Measurements from ENCODE around the gene SFSWAP. TPM values are rescaled to one million over a fixed set of nuclear protein-coding genes. Genes with fewer than 3 reads are reported as not detected.

Gene SFSWAP
- total and polyA plus RNA-seq, 2 experiments from 2014 or later = 21.4 to 25.1 TPM

GRCh38 chr12:131671276-131671675 lies 39.6 kb upstream of the SFSWAP start:
- H3K27me3 ChIP-seq = peaks cover 15% of the 10 kb centered on the region
- no peaks in the 10 kb centered on the region for H3K4me1 ChIP-seq (ENCODE audit: insufficient read depth)
- WGBS (ENCODE audit: low lambda C conversion rate, missing lambda C conversion rate) = 71% methylated on average over 8 of the region's 8 CpGs
- no peaks in the 10 kb centered on the region for H4K20me1 ChIP-seq (ENCODE audit: insufficient read depth, poor library complexity, severe bottlenecking)
- H3K79me2 ChIP-seq = no peaks in the 10 kb centered on the region
- no peak for DNase-seq (ENCODE audit: low spot score)
- no peaks in the 10 kb centered on the region for H3K36me3 ChIP-seq (replicated peaks; ENCODE audit: insufficient read depth, low read depth)
- H2AFZ ChIP-seq = no peak overlapping the region
- H3K4me2 ChIP-seq = no peak overlapping the region
- H3K9me2 ChIP-seq (replicated peaks; ENCODE audit: insufficient read depth) = no peaks in the 10 kb centered on the region
- no peaks in the 10 kb centered on the region for H3K9me3 ChIP-seq (ENCODE audit: low read depth)
- no peak overlapping the region for H3K4me3 ChIP-seq
- TF ChIP-seq CTCF (IDR thresholded peaks at IDR 0.05; ENCODE audit: poor library complexity) (no peak), EZH2 (IDR thresholded peaks at IDR 0.05; ENCODE audit: borderline replicate concordance) (no peak), EZH2phosphoT487 (IDR thresholded peaks at IDR 0.05; ENCODE audit: low read depth, severe bottlenecking, unreplicated experiment) (no peak)
- no peak overlapping the region for H3K27ac ChIP-seq

- Histone ChIP-seq H3K9me2 (replicated peaks; ENCODE audit: insufficient read depth) (no peaks in the 10 kb centered on the region), H3K27ac (no peak overlapping the region), H2AFZ (no peak overlapping the region), H3K4me2 (no peak overlapping the region), H3K36me3 (replicated peaks; ENCODE audit: insufficient read depth, low read depth) (no peaks in the 10 kb centered on the region), H3K9me3 (ENCODE audit: low read depth) (no peaks in the 10 kb centered on the region), H3K79me2 (no peaks in the 10 kb centered on the region), H3K4me3 (no peak overlapping the region), H3K4me1 (ENCODE audit: insufficient read depth) (no peaks in the 10 kb centered on the region), H3K27me3 (peaks cover 15% of the 10 kb centered on the region), H4K20me1 (ENCODE audit: insufficient read depth, poor library complexity, severe bottlenecking) (no peaks in the 10 kb centered on the region)
- 71% methylated on average over 8 of the region's 8 CpGs for WGBS (ENCODE audit: low lambda C conversion rate, missing lambda C conversion rate)
- TF ChIP-seq EZH2 (IDR thresholded peaks at IDR 0.05; ENCODE audit: borderline replicate concordance) = no peak
- no peak for TF ChIP-seq EZH2phosphoT487 (IDR thresholded peaks at IDR 0.05; ENCODE audit: low read depth, severe bottlenecking, unreplicated experiment)
- TF ChIP-seq CTCF (IDR thresholded peaks at IDR 0.05; ENCODE audit: poor library complexity) = no peak
- no peak for DNase-seq (ENCODE audit: low spot score)
Observed at GRCh38 chr12:131671871-131672270, 39.0 kb upstream of the SFSWAP start.

- Histone ChIP-seq H3K36me3 (replicated peaks; ENCODE audit: insufficient read depth, low read depth) (no peaks in the 10 kb centered on the region), H3K27me3 (peaks cover 12% of the 10 kb centered on the region), H3K4me2 (no peak overlapping the region), H2AFZ (no peak overlapping the region), H3K79me2 (no peaks in the 10 kb centered on the region), H3K4me3 (no peak overlapping the region), H3K9me2 (replicated peaks; ENCODE audit: insufficient read depth) (no peaks in the 10 kb centered on the region), H4K20me1 (ENCODE audit: insufficient read depth, poor library complexity, severe bottlenecking) (no peaks in the 10 kb centered on the region), H3K9me3 (ENCODE audit: low read depth) (no peaks in the 10 kb centered on the region), H3K27ac (no peak overlapping the region), H3K4me1 (ENCODE audit: insufficient read depth) (no peaks in the 10 kb centered on the region)
- no peak for DNase-seq (ENCODE audit: low spot score)
- 85% methylated on average over 17 of the region's 17 CpGs for WGBS (ENCODE audit: low lambda C conversion rate, missing lambda C conversion rate)
- TF ChIP-seq EZH2 (IDR thresholded peaks at IDR 0.05; ENCODE audit: borderline replicate concordance) (no peak), CTCF (IDR thresholded peaks at IDR 0.05; ENCODE audit: poor library complexity) (no peak), EZH2phosphoT487 (IDR thresholded peaks at IDR 0.05; ENCODE audit: low read depth, severe bottlenecking, unreplicated experiment) (no peak)
Observed at GRCh38 chr12:131672311-131672940, 38.5 kb upstream of the SFSWAP start.

Data from hepatocyte (in vitro differentiated cells).